VCaP (cell line): Measurements from ENCODE around the gene WNT2.
A peak's percentile ranks its signal among the peaks of the same experiment; 100 is the strongest.
"Not testable (repeated sequence)": the region's sequence is repeated elsewhere in the genome, so short reads cannot be mapped to it uniquely, and the experiment has no call there.

ENCODE experiments used
- H3K27ac ChIP-seq: fragments of 450-650 bp; 2 replicates; pipeline ENCODE4 v1.5.1; 2017
- TF ChIP-seq, protein P1 (sequence below): fragments of 450-650 bp; conservative IDR thresholded peaks from 2 replicates; pipeline ENCODE4 v1.5.1; 2017; ENCODE audit warnings: mild to moderate bottlenecking, moderate library complexity

WNT2 gene

DNA sequence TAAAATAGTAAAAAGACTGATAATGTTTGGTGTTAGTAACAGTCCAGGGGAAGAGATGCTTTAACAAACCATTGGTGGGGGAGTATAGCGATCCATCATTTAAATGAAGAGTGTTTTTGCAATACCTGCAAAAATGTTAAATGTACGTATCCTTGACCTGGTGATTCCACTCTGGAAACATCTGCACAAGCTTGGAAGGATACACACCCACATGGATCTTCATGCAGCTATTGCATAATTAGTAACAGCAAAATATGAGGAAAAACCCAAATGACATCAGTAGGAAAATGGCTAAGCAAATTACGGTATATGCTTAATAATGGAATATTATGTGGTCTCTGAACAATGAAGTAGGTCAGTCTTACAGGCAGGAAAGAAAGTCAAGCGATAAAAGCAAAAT is 20.5 kb downstream of the WNT2 start:
- TF ChIP-seq, protein P1, sequence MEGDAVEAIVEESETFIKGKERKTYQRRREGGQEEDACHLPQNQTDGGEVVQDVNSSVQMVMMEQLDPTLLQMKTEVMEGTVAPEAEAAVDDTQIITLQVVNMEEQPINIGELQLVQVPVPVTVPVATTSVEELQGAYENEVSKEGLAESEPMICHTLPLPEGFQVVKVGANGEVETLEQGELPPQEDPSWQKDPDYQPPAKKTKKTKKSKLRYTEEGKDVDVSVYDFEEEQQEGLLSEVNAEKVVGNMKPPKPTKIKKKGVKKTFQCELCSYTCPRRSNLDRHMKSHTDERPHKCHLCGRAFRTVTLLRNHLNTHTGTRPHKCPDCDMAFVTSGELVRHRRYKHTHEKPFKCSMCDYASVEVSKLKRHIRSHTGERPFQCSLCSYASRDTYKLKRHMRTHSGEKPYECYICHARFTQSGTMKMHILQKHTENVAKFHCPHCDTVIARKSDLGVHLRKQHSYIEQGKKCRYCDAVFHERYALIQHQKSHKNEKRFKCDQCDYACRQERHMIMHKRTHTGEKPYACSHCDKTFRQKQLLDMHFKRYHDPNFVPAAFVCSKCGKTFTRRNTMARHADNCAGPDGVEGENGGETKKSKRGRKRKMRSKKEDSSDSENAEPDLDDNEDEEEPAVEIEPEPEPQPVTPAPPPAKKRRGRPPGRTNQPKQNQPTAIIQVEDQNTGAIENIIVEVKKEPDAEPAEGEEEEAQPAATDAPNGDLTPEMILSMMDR = no peak
- H3K27ac ChIP-seq = no peak overlapping the region

DNA sequence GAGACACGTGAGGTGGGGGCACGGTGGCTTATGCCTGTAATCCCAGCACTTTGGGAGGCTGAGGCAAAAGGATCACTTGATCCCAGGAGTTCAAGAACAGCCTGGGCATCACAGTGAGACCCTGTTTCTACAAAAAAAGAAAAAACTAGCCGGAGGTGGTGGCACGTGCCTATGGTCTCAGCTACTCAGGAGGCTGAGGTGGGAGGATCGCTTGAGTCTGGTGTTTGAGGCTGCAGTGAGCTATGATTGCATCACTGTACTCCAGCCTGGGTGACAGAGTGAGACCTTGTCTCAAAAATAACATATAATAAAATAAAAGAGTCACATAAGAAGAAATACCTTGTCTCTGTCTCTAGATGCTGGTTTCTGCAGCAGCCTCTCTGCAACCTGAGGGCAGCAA is 22.4 kb downstream of the WNT2 start:
- not testable (repeated sequence) for H3K27ac ChIP-seq

DNA sequence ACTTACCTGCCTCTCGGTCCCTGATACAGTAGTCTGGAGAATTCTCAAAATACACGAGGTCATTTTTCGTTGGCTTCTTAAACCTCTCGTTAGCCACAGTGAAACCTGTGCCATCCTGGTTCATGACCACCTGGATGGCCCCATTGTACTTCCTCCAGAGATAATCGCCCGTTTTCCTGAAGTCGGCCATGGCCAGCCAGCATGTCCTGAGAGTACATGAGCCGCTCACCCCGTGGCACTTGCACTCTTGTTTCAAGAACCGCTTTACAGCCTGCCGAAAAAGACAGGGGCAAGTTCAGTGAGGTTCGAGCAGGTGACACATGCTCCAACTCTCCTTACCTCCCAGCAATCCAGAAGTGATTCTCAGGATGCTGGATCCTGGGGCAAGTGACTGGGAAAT is 25.3 kb downstream of the WNT2 start:
- no peak overlapping the region for H3K27ac ChIP-seq
- TF ChIP-seq, protein P1 = no peak

DNA sequence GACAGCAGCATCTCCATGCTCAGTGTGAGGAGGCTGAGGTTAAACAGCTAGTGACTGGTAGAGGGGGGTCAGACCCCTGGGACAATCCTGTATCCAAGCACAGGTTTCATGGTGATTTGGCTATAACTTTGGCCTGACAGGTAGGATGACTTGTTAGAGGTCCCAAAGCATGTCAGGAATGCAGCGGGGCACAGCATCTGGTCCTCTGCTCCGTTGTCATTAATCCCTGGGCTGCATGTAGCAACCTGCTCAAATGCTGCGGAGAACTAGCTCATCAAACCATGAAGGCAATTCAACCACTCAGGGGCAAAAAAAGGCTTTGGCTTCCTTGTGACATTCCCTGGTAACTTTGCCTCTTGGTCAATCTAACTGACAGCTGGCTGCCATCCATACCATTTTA is 26.8 kb downstream of the WNT2 start:
- TF ChIP-seq, protein P1 = no peak
- no peak overlapping the region for H3K27ac ChIP-seq

DNA sequence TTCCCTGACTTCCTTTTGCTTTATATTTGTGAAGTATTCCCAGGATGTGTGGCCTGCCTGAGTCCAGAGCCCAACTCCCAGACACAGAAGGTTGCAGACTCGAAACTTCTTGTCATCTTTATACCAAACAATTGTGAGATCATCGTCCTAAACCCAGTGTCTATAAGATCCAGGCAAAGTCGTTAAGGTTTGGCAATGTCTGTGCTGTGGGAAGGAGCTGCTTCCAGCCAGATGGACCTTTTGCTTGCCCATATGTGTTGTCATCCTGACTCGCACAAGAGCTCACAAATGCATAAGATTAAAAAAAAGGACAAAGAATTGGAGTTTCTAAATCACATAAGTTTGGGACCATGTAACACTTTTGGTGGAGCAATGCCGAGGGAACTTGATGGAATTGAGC is 37.0 kb downstream of the WNT2 start:
- TF ChIP-seq, protein P1 = no peak
- H3K27ac ChIP-seq = peak overlapping the region; percentile 29; the same call in 1 of the 2 replicates

DNA sequence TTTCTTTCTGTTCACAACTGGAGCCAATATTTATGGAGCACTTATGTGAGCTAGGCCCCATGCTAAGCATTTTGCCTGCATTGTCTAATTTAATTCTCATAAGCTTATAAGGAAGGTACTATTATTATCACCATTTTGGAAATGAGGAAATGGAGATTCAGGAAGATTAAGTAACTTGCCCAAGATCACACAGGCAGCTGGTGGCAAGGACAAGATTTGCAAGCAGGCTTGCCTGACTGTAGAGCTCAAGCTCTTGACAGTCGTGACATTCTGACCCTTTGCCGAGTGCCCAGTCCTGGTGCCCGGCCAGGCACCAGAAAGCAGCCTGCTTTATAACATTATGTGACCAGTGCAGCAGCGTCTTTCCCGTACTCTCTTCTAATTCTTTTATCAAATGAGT is 38.2 kb downstream of the WNT2 start:
- H3K27ac ChIP-seq = no peak overlapping the region
- TF ChIP-seq, protein P1 = no peak

DNA sequence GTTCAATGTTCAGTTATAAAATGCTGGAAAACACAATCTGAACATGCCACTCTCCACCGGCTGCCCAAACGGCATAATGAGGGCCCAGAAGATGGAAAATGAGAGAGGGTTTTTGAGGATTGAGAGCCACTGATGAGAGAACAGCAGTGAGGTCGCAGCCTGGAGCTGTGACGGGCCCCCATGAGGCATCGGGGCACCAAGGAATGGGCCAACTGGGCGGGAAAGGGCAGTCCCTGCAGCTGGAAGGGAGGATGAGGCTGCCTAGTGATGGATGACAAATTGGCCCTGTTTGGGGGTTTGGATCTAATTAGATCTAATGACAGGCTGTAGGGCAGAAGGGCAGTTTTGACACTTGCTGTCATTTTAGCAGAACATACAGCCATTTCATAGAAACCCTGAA is 39.1 kb downstream of the WNT2 start:
- H3K27ac ChIP-seq = no peak overlapping the region
- TF ChIP-seq, protein P1 = no peak

DNA sequence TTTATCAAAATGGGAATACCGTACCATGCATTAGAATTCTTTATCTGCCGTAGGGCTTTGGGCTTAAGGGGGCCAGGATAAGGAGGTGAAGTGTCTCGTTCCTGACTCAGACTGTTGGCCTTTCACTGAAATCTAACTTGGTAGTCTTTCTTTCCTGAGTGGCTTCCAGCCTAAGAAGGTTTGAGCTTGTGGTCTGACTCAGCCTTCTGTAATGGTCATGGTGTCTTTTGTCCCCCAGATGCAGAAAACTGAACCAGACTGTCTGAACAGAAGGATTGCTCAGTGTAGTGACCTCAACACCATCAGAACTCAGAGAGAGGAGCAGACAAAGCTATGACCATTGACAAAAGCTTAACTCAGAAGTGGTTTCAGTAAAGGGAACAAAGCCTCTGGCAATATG is 39.5 kb downstream of the WNT2 start:
- no peak overlapping the region for H3K27ac ChIP-seq
- TF ChIP-seq, protein P1 = no peak
